Measurements from ENCODE around the gene TPRX1.

DNA sequence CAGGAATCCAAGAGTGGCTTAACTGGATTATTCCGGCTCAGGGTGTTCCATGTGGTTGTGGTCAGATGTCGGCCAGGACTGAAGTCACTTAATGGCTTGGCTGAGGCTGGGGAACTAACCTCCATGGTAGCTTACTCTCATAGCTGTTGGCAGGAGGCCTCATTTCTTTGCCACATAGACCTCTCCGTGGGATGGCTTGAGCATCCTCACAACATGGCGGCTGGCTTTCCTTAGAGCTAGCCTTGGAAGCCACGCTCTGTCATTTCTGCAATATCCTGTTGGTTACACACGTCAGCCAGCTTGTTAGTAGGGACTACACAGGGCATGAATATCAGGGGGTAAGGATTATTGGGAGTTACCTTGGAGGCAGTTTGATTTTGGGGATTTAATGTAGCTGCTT, 22.4 kb upstream of the TPRX1 start:
- TF ChIP-seq, protein P1, sequence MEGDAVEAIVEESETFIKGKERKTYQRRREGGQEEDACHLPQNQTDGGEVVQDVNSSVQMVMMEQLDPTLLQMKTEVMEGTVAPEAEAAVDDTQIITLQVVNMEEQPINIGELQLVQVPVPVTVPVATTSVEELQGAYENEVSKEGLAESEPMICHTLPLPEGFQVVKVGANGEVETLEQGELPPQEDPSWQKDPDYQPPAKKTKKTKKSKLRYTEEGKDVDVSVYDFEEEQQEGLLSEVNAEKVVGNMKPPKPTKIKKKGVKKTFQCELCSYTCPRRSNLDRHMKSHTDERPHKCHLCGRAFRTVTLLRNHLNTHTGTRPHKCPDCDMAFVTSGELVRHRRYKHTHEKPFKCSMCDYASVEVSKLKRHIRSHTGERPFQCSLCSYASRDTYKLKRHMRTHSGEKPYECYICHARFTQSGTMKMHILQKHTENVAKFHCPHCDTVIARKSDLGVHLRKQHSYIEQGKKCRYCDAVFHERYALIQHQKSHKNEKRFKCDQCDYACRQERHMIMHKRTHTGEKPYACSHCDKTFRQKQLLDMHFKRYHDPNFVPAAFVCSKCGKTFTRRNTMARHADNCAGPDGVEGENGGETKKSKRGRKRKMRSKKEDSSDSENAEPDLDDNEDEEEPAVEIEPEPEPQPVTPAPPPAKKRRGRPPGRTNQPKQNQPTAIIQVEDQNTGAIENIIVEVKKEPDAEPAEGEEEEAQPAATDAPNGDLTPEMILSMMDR (IDR thresholded peaks at IDR 0.05; ENCODE audit: low read depth, low read length, poor library complexity, severe bottlenecking), result no peak
- TF ChIP-seq EZH2phosphoT487 (IDR thresholded peaks at IDR 0.05; ENCODE audit: borderline replicate concordance, low read length), result no peak

All from DOHH2 (cell line).